ENCODE measurements around the gene PDCD1.

PDCD1 gene

GRCh38 chr2:241852116-241852980, 6.3 kb downstream of the PDCD1 start:
- no peak overlapping the region for H3K4me3 Mint-ChIP-seq

GRCh38 chr2:241851325-241852115, 7.2 kb downstream of the PDCD1 start:
- Mint-ChIP-seq H3K36me3 (ENCODE audit: low read depth) (no peaks in the 10 kb centered on the region), H3K4me3 (no peak overlapping the region), H3K4me1 (peaks cover 2% of the 10 kb centered on the region), H3K27ac (no peak overlapping the region), H3K9me3 (no peaks in the 10 kb centered on the region), H3K27me3 (ENCODE audit: low read depth) (peaks cover 7% of the 10 kb centered on the region)
- TF ChIP-seq CTCF (IDR thresholded peaks at IDR 0.05; ENCODE audit: unreplicated experiment in 3 of 3): no peak

More at GRCh38 chr2:241852116-241852980, 6.3 kb downstream of the PDCD1 start:
- Mint-ChIP-seq H3K36me3 (ENCODE audit: low read depth) (no peaks in the 10 kb centered on the region), H3K9me3 (no peaks in the 10 kb centered on the region), H3K4me1 (no peaks in the 10 kb centered on the region), H3K27me3 (ENCODE audit: low read depth) (no peaks in the 10 kb centered on the region), H3K27ac (no peak overlapping the region)
- TF ChIP-seq CTCF (IDR thresholded peaks at IDR 0.05; ENCODE audit: unreplicated experiment in 3 of 3): no peak

- H3K27me3 Mint-ChIP-seq (ENCODE audit: low read depth): peaks cover 15% of the 10 kb centered on the region
- H3K4me3 Mint-ChIP-seq: no peak overlapping the region
- no peak overlapping the region for H3K27ac Mint-ChIP-seq
These were observed 8.0 kb downstream of the PDCD1 start for GRCh38 chr2:241850544-241851324.

GRCh38 chr2:241849616-241850543, 8.8 kb downstream of the PDCD1 start:
- no peak overlapping the region for H3K27ac Mint-ChIP-seq
- no peak for TF ChIP-seq CTCF (IDR thresholded peaks at IDR 0.05; ENCODE audit: unreplicated experiment in 3 of 3)
- no peaks in the 10 kb centered on the region for H3K36me3 Mint-ChIP-seq (ENCODE audit: low read depth)
- no peaks in the 10 kb centered on the region for H3K9me3 Mint-ChIP-seq
- H3K4me3 Mint-ChIP-seq: no peak overlapping the region
- H3K4me1 Mint-ChIP-seq: peaks cover 16% of the 10 kb centered on the region
- peaks cover 15% of the 10 kb centered on the region for H3K27me3 Mint-ChIP-seq (ENCODE audit: low read depth)

More at GRCh38 chr2:241850544-241851324, 8.0 kb downstream of the PDCD1 start:
- TF ChIP-seq CTCF (IDR thresholded peaks at IDR 0.05; ENCODE audit: unreplicated experiment in 3 of 3): no peak
- H3K9me3 Mint-ChIP-seq: no peaks in the 10 kb centered on the region
- no peaks in the 10 kb centered on the region for H3K36me3 Mint-ChIP-seq (ENCODE audit: low read depth)
- H3K4me1 Mint-ChIP-seq: peaks cover 8% of the 10 kb centered on the region

All from nephron (organoid).